Adipocyte (in vitro differentiated cells): ENCODE data around the gene KCTD1.
A peak's percentile ranks its signal among the peaks of the same experiment; 100 is the strongest.

Experiments used
- DNase-seq: peaks from one replicate; pipeline ENCODE4 v3.0.0-alpha.2; 2015; ENCODE audit warnings: low read depth
- H3K27me3 ChIP-seq: replicated peaks from 2 replicates; pipeline ENCODE4 v1.7.0; 2013; ENCODE audit warnings: mild to moderate bottlenecking, low read length, moderate library complexity; ENCODE audit not compliant: control insufficient read depth, insufficient read depth
- H3K36me3 ChIP-seq: 2 replicates; pipeline ENCODE4 v1.7.0; 2013; ENCODE audit warnings: low read length, mild to moderate bottlenecking, moderate library complexity; ENCODE audit not compliant: control insufficient read depth, insufficient read depth, severe bottlenecking
- H3K4me1 ChIP-seq: 2 replicates; pipeline ENCODE4 v1.7.0; 2013; ENCODE audit warnings: mild to moderate bottlenecking, low read length, moderate library complexity; ENCODE audit not compliant: control insufficient read depth, insufficient read depth
- H3K4me3 ChIP-seq: 2 replicates; pipeline ENCODE4 v1.7.0; 2013; ENCODE audit warnings: mild to moderate bottlenecking, low read length, moderate library complexity
- H3K9ac ChIP-seq: 2 replicates; pipeline ENCODE4 v1.7.0; 2013; ENCODE audit warnings: mild to moderate bottlenecking, low read length, moderate library complexity
- H3K9me3 ChIP-seq: 2 replicates; pipeline ENCODE4 v1.7.0; 2013; ENCODE audit warnings: mild to moderate bottlenecking, low read length, moderate library complexity; ENCODE audit not compliant: control insufficient read depth

Gene KCTD1

DNA sequence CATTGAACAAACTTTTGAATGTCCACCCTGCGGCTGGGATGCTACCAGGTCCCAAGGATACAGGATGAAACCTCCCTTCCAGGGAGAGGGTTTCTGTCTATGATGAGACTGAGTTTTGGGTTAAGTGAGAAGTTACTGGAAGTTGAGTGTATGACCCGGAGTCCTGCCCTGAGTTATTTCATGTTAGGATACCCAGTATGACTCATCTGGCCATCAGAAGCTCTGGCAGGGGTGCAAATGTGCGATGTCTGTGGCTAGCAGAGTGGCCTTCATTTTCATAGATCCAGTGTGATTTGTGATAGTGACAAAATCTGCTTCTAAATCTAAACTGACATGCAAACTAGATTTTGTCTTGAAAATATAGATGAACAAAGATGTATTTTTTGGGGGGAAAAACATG is 55.3 kb downstream of the KCTD1 start:
- H3K36me3 ChIP-seq = no peaks in the 10 kb centered on the region
- H3K4me1 ChIP-seq = peaks cover 6% of the 10 kb centered on the region
- DNase-seq = no peak
- H3K9ac ChIP-seq = no peak overlapping the region
- H3K4me3 ChIP-seq = no peak overlapping the region
- H3K9me3 ChIP-seq = no peaks in the 10 kb centered on the region
- H3K27me3 ChIP-seq = no peaks in the 10 kb centered on the region

DNA sequence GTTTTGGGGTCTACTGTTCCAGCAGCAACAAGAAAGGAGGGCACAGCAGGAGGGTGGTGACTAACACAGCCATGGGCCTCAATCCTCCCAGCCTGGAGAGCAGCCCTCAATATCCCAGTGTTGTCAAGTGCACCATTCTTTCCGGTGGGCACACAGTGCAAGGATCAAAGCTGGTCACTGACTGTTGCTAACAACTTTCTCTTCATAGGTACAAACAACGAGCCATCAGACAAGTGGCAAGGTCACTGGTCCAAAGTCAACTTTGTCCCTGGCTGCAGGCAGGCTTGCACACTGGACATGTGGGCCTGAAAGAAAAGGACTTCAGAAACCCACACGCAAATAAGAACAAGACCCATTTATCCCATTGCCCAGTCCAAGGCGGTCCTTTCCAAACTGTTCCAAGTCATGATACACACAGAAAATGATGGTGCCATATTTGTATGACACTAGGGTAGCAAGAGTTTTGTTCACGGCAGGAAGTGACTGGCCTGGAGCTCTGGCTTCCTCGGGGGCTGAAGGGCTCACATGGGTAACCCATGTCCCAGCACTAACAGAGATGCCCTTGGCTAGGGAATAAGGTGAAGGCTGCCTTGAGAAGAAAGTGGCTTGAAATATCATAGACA is 57.0 kb downstream of the KCTD1 start:
- no peaks in the 10 kb centered on the region for H3K9me3 ChIP-seq
- no peak overlapping the region for H3K4me3 ChIP-seq
- no peaks in the 10 kb centered on the region for H3K36me3 ChIP-seq
- peaks cover 6% of the 10 kb centered on the region for H3K4me1 ChIP-seq
- no peak for DNase-seq
- H3K9ac ChIP-seq = no peak overlapping the region
- H3K27me3 ChIP-seq = no peaks in the 10 kb centered on the region

DNA sequence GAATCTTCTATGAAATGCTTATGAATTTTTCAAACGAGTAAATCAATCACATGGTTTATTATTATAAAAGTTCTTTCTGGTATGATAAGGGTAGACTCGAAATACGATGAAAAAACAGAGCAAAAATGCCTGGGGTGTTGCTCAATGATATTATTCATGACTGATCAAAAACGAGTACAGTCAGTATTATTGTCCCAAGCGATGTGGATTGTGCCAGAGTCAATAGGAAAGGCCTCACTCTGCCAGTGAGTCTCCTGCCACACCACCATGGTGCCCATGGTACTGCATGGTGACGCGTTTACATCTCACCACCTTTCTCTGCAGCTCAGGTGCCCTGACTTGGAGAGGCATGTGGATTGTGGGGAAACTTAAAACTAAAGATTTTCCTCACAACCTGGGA is 58.5 kb downstream of the KCTD1 start:
- Histone ChIP-seq H3K27me3 (no peaks in the 10 kb centered on the region), H3K9ac (no peak overlapping the region), H3K4me3 (no peak overlapping the region), H3K9me3 (no peaks in the 10 kb centered on the region), H3K4me1 (peaks cover 6% of the 10 kb centered on the region), H3K36me3 (no peaks in the 10 kb centered on the region)
- DNase-seq = no peak

DNA sequence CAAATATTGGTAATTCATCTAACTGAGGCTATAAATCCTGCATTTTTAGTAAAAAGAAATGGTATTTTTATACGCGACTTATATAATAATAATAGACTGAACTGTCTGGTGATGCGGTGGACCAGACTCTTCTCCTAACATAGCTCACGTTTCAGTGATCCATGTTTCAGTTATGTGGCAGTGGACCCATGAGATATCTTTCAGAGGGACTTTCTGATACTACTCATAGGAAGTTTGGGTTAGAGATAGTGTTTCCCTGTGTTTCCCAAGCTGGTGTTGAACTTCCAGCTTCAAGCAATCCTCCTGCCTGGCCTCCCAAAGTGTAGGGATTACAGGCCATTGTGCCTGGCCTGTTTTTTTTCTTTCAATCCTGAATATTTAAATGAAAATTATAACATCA is 59.2 kb downstream of the KCTD1 start:
- Histone ChIP-seq H3K4me1 (peaks cover 6% of the 10 kb centered on the region), H3K27me3 (no peaks in the 10 kb centered on the region), H3K9ac (no peak overlapping the region), H3K4me3 (no peak overlapping the region), H3K9me3 (no peaks in the 10 kb centered on the region), H3K36me3 (no peaks in the 10 kb centered on the region)
- no peak for DNase-seq

DNA sequence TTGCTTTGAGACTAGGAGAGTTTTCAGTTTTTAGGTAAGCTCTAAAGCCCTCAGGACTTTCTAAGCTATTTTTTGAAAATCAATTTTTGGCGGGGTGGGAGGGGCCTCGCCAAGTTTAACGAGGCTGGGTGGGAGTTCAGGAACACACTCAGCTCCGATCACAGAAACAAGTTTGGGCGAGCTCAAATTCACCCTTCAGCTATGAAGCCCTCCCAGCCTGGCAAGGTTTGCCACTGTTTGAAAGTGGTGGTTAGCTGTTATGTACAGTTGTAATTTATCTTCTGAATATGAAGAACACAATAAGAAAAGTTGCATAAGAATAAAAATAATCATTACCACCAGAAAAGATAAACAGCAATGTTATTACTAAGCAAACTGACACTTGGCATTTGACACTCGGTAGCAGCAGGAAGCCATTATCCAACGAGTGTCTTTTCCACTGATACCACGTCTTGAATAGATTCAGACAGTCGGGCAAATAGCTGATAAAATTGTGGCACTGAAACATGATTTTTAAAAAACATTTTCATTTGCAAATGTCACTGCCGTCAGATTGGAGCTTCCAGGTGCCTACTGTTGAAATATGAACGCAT is 59.8 kb downstream of the KCTD1 start:
- no peak overlapping the region for H3K9ac ChIP-seq
- H3K4me1 ChIP-seq = peaks cover 9% of the 10 kb centered on the region
- no peaks in the 10 kb centered on the region for H3K9me3 ChIP-seq
- H3K4me3 ChIP-seq = no peak overlapping the region
- H3K36me3 ChIP-seq = no peaks in the 10 kb centered on the region
- no peak for DNase-seq
- H3K27me3 ChIP-seq = no peaks in the 10 kb centered on the region

DNA sequence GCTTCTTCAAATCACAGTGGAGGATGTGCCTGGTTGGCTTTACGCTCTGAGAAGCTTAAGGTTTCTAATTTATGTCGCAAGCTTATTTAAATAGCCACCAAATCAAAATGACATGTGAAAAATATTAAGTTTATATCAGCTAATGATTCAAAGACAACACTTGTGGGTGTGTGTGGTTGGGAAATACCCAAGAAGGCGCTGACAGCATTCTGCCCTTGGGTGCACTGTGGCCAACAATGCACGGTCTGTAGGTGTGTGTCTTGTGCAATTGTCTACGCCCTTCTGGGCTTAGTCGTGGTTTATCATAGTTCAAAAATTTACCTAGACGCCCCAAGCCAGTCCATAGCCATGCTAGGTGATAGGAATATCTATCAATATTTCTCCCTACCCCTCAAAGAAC is 60.9 kb downstream of the KCTD1 start:
- H3K4me1 ChIP-seq = peaks cover 3% of the 10 kb centered on the region
- H3K27me3 ChIP-seq = no peaks in the 10 kb centered on the region
- no peak overlapping the region for H3K9ac ChIP-seq
- no peaks in the 10 kb centered on the region for H3K9me3 ChIP-seq
- H3K36me3 ChIP-seq = no peaks in the 10 kb centered on the region
- H3K4me3 ChIP-seq = no peak overlapping the region
- no peak for DNase-seq

- Histone ChIP-seq H3K36me3 (no peaks in the 10 kb centered on the region), H3K9me3 (no peaks in the 10 kb centered on the region), H3K4me1 (peaks cover 32% of the 10 kb centered on the region), H3K4me3 (no peak overlapping the region), H3K9ac (no peak overlapping the region), H3K27me3 (no peaks in the 10 kb centered on the region)
- no peak for DNase-seq
Observed at GRCh38 chr18:26483633-26484032, 64.7 kb downstream of the KCTD1 start.

GRCh38 chr18:26482569-26482968 is 65.8 kb downstream of the KCTD1 start:
- H3K36me3 ChIP-seq = no peaks in the 10 kb centered on the region
- no peaks in the 10 kb centered on the region for H3K27me3 ChIP-seq
- DNase-seq = no peak
- H3K9me3 ChIP-seq = no peaks in the 10 kb centered on the region
- no peak overlapping the region for H3K4me3 ChIP-seq
- H3K9ac ChIP-seq = no peak overlapping the region
- peaks cover 42% of the 10 kb centered on the region for H3K4me1 ChIP-seq

DNA sequence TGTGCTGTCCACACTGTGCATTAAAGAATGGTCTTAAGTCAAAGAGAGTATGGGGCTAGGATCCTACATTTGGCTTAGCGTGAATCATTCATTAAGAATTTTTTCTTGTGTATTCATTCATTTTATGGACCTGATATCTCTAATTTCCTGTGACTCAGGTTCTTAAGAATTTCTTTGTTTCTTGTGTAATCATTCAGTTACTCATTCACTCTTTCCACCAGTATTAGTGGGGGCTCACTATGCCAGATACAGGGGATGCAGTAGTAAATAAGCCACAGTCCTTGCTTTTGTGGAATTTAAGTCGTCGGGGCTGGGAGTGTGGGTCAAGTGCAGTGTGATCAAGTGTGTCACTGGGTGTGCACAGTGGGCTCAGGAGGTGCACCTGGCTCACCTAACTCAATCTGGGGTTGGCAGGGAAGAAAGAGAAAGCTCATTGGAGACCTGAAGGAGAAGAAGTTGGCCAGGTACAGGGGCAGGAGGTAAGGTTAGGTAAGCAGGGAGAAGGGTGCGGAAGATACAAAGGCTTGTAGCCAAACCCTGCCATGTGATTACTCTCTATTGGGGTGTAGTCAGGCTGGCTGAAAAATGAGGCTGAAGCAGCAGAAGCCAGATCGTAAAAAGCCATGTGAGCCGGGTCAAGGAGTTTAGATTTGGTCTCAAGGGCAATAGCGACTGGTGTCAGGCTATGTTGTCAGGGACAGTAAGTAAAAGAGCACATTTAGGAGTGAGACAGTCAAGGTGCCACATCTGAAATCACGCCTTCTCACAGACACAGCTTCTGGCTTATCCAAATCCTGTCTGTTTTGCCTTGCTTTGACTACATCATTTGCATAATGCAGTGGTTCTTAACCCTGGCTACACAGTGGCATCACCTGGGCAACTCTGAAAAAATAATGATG is 67.2 kb downstream of the KCTD1 start:
- no peaks in the 10 kb centered on the region for H3K9me3 ChIP-seq
- no peaks in the 10 kb centered on the region for H3K36me3 ChIP-seq
- H3K9ac ChIP-seq = peak overlapping the region; percentile 26
- no peaks in the 10 kb centered on the region for H3K27me3 ChIP-seq
- peak; percentile 81 for DNase-seq
- peaks cover 42% of the 10 kb centered on the region for H3K4me1 ChIP-seq
- H3K4me3 ChIP-seq = peak overlapping the region; percentile 6

GRCh38 chr18:26479681-26480079 is 68.7 kb downstream of the KCTD1 start:
- Histone ChIP-seq H3K9ac (peak overlapping the region; percentile 78), H3K36me3 (no peaks in the 10 kb centered on the region), H3K4me3 (peak overlapping the region; percentile 51), H3K9me3 (no peaks in the 10 kb centered on the region), H3K4me1 (peaks cover 42% of the 10 kb centered on the region), H3K27me3 (no peaks in the 10 kb centered on the region)
- DNase-seq = peak; percentile 73

- Histone ChIP-seq H3K9me3 (no peaks in the 10 kb centered on the region), H3K4me3 (peak overlapping the region; percentile 51), H3K36me3 (no peaks in the 10 kb centered on the region), H3K9ac (peak overlapping the region; percentile 78), H3K27me3 (no peaks in the 10 kb centered on the region), H3K4me1 (peaks cover 44% of the 10 kb centered on the region)
- DNase-seq = no peak
Observed at GRCh38 chr18:26479065-26479680, 69.2 kb downstream of the KCTD1 start.
